ENCODE data around the gene MRI1.

DNA sequence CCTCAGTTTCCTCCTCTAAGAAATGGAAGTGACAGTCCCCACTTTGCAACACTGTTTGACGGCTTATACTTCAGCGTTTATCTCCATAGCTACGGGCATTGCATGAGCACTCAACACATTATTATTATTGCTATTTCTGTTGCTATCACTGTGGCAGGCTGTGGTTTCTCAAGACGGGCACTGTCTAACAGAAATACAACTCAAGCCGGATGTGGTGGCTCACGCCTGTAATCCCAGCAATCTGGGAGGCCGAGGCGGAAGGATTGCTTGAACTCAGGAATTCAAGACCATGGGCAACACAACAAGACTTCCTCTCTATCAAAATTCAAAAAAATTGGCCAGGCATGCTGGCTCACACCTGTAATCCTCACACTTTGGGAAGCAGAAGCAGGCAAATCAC is 26.0 kb downstream of the MRI1 start:
- TF ChIP-seq, protein P1, sequence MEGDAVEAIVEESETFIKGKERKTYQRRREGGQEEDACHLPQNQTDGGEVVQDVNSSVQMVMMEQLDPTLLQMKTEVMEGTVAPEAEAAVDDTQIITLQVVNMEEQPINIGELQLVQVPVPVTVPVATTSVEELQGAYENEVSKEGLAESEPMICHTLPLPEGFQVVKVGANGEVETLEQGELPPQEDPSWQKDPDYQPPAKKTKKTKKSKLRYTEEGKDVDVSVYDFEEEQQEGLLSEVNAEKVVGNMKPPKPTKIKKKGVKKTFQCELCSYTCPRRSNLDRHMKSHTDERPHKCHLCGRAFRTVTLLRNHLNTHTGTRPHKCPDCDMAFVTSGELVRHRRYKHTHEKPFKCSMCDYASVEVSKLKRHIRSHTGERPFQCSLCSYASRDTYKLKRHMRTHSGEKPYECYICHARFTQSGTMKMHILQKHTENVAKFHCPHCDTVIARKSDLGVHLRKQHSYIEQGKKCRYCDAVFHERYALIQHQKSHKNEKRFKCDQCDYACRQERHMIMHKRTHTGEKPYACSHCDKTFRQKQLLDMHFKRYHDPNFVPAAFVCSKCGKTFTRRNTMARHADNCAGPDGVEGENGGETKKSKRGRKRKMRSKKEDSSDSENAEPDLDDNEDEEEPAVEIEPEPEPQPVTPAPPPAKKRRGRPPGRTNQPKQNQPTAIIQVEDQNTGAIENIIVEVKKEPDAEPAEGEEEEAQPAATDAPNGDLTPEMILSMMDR (tag by site-specific recombination; IDR thresholded peaks at IDR 0.05), result no peak
- no peak for TF ChIP-seq YY1 (tag by site-specific recombination; IDR thresholded peaks at IDR 0.05)
- no peak for TF ChIP-seq ZNF707 (tag by site-specific recombination; IDR thresholded peaks at IDR 0.05)
- no peak for TF ChIP-seq ZNF335 (tag by site-specific recombination; conservative IDR thresholded peaks at IDR 0.05)
